ENCODE results near the gene CPT1C. TPM values are rescaled to one million over a fixed set of nuclear protein-coding genes. Genes with fewer than 3 reads are reported as not detected.
A peak's percentile ranks its signal among the peaks of the same experiment; 100 is the strongest.

Gene CPT1C
- total and polyA plus RNA-seq, 10 donors = 5.2 to 17.0 (median 15.5) TPM

- H3K27ac ChIP-seq = peak overlapping the region in 1 of 8 donors; percentile 18
- no peak for DNase-seq
- intact Hi-C loops (cut with DNase I; ENCODE audit: low total_unique reads) = loop anchor here (10.0 kb wide), 1 partner anchor 66 kb away; the partner anchor contains the start of gene PRR12
- no peaks in the 10 kb centered on the region for H3K9me3 ChIP-seq
- 86 to 94% (median 89%) methylated on average over 13 to 15 of the region's 15 CpGs for WGBS, 5 donors
- peaks cover 7 to 49% (median 25%) of the 10 kb centered on the region in 6 donors for H3K4me1 ChIP-seq
- TF ChIP-seq POLR2AphosphoS5 (IDR thresholded peaks at IDR 0.05) (peak in 1 of 3 donors; percentile 38), CTCF (IDR thresholded peaks at IDR 0.05 in 8 of 11, conservative IDR thresholded peaks at IDR 0.05 in 3 of 11) (no peak)
- no peaks in the 10 kb centered on the region for H3K27me3 ChIP-seq (replicated peaks in 1 of 7)
- H3K36me3 ChIP-seq = peaks cover 4 to 81% (median 73%) of the 10 kb centered on the region in 6 donors
- no peak overlapping the region for H3K4me3 ChIP-seq
These were observed 30.5 kb upstream of the CPT1C start for GRCh38 chr19:49660338-49660961.

GRCh38 chr19:49662011-49662410 lies 28.9 kb upstream of the CPT1C start:
- WGBS, 5 donors = 93 to 97% (median 96%) methylated on average over 3 to 16 of the region's 16 CpGs
- Histone ChIP-seq H3K4me3 (no peak overlapping the region), H3K9me3 (no peaks in the 10 kb centered on the region), H3K27me3 (replicated peaks in 1 of 7) (no peaks in the 10 kb centered on the region), H3K4me1 (peaks cover 15 to 53% (median 34%) of the 10 kb centered on the region in 6 donors), H3K27ac (peak overlapping the region in 1 of 8 donors; percentile 96), H3K36me3 (peaks cover 4 to 66% (median 58%) of the 10 kb centered on the region in 6 donors)
- DNase-seq = no peak
- TF ChIP-seq POLR2A (IDR thresholded peaks at IDR 0.05) = no peak
- TF ChIP-seq POLR2AphosphoS5 (IDR thresholded peaks at IDR 0.05) = peak in 2 of 3 donors; percentile 36 to 72
- no peak for TF ChIP-seq CTCF (IDR thresholded peaks at IDR 0.05 in 8 of 11, conservative IDR thresholded peaks at IDR 0.05 in 3 of 11)
- intact Hi-C loops (cut with DNase I; ENCODE audit: low total_unique reads) = loop anchor here (10.0 kb wide), 1 partner anchor 67 kb away; the partner anchor contains the start of gene PRR12

- peaks cover 15 to 59% (median 37%) of the 10 kb centered on the region in 6 donors for H3K4me1 ChIP-seq
- DNase-seq = no peak
- no peaks in the 10 kb centered on the region for H3K27me3 ChIP-seq (replicated peaks in 1 of 7)
- H3K36me3 ChIP-seq = peaks cover 4 to 60% (median 46%) of the 10 kb centered on the region in 6 donors
- H3K9me3 ChIP-seq = no peaks in the 10 kb centered on the region
- WGBS, 5 donors = 87 to 90% (median 88%) methylated on average over 7 to 12 of the region's 12 CpGs
- peak overlapping the region in 5 of 8 donors; percentile 68 to 95 (median 94) for H3K4me3 ChIP-seq
- intact Hi-C loops (cut with DNase I; ENCODE audit: low total_unique reads) = loop anchor here (10.0 kb wide), 1 partner anchor 68 kb away; the partner anchor contains the start of gene PRR12
- no peak for TF ChIP-seq POLR2A (IDR thresholded peaks at IDR 0.05)
- no peak for TF ChIP-seq CTCF (IDR thresholded peaks at IDR 0.05 in 8 of 11, conservative IDR thresholded peaks at IDR 0.05 in 3 of 11)
- TF ChIP-seq POLR2AphosphoS5 (IDR thresholded peaks at IDR 0.05) = no peak
- H3K27ac ChIP-seq = peak overlapping the region in 7 of 8 donors; percentile 91 to 96 (median 94)
These were observed 27.7 kb upstream of the CPT1C start for GRCh38 chr19:49663224-49663623.

Data from spleen (tissue), 11 donors.